ENCODE data around the gene RIPK1. TPM values are rescaled to one million over a fixed set of nuclear protein-coding genes. Genes with fewer than 3 reads are reported as not detected.

The RIPK1 gene
- total and polyA plus RNA-seq, 2 of the 8 experiments (the other 6 are each of a cell fraction or from before 2014, with no cell fraction given), result 5.9 to 22.9 TPM

DNA sequence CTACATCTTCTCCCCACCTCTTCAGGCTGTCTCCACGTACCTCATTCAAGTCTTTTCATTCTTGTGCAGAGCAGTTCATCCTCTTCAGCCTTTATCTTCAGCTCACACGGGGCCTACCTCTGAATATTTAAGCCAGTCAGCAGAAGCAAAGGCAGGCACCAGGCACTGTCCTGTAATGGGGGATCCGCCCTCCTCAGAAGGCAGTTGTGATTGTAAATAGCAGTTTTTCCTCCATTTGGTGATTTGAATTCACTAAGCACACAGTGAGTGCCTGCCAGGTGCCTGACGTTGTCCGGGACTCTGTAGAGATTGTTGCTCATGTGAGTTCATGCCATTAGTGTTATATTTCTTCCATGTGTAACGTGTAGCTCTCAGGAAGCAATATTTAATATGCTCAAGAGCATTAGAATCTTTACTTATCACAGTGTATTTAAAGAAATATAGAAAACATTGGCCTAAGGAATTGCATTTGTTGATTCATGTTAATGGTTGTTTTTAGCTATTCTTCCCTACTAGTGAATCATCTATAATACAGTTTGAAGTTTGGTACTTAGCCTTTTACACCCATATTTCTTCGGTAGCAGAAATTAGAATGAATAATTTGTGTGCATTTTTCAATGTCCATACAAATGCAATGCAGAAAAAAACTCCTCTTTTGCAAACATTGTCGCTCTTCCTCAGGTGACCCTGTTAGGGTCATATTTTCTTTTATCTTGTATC, 68.2 kb downstream of the RIPK1 start:
- Histone ChIP-seq H3K9ac (replicated peaks in 1 of 4; ENCODE audit: extremely low read depth in 1 of 4, low read depth in 3 of 4, low read length in 3 of 4) (no peak overlapping the region), H3K9me3 (ENCODE audit: insufficient read depth in 2 of 2, low read depth in 1 of 2, low read length in 1 of 2) (no peaks in the 10 kb centered on the region), H4K8ac (ENCODE audit: extremely low read depth, insufficient read depth, low read length) (no peak overlapping the region), H3K4me3 (ENCODE audit: extremely low read depth in 1 of 4, insufficient read depth in 2 of 4, low read depth in 3 of 4, low read length in 4 of 4) (no peak overlapping the region), H3K18ac (ENCODE audit: extremely low read depth, low read length) (no peak overlapping the region), H3K56ac (replicated peaks; ENCODE audit: insufficient read length, low read depth, low read length) (no peak overlapping the region), H3K79me2 (ENCODE audit: control insufficient read depth in 1 of 2, insufficient read depth in 2 of 2, low read length in 2 of 2) (no peaks in the 10 kb centered on the region), H2AFZ (ENCODE audit: low read length) (no peak overlapping the region), H2BK5ac (ENCODE audit: low read depth, low read length) (no peak overlapping the region), H4K91ac (replicated peaks; ENCODE audit: insufficient read length, low read length) (no peak overlapping the region), H3K14ac (ENCODE audit: insufficient read length) (no peak overlapping the region), H3K4ac (replicated peaks; ENCODE audit: insufficient read length, low read depth, low read length) (no peak overlapping the region), H2AK5ac (ENCODE audit: low read depth, low read length) (no peak overlapping the region), H3K27ac (ENCODE audit: low read depth, low read length) (no peak overlapping the region), H4K20me1 (replicated peaks in 1 of 2; ENCODE audit: control insufficient read depth in 1 of 2, insufficient read depth in 2 of 2, low read length in 2 of 2) (no peaks in the 10 kb centered on the region), H4K5ac (ENCODE audit: insufficient read length, low read depth, low read length) (no peak overlapping the region), H3K4me2 (ENCODE audit: insufficient read depth in 1 of 2, low read depth in 2 of 2, low read length in 2 of 2) (no peak overlapping the region), H3K36me3 (ENCODE audit: control insufficient read depth in 2 of 4, insufficient read depth in 4 of 4, low read length in 3 of 4) (peaks cover 18 to 73% (median 40%) of the 10 kb centered on the region in 4 experiments), H3K23ac (ENCODE audit: insufficient read length) (no peak overlapping the region), H2BK15ac (ENCODE audit: low read length) (no peak overlapping the region), H3K4me1 (replicated peaks in 1 of 4; ENCODE audit: control insufficient read depth in 3 of 4, insufficient read depth in 4 of 4, low read length in 3 of 4) (peaks cover 0 to 8% (median 1%) of the 10 kb centered on the region in 4 experiments; a peak in 2 of 7 replicates), H2BK20ac (ENCODE audit: low read length) (no peak overlapping the region), H3K79me1 (ENCODE audit: low read depth, low read length) (no peaks in the 10 kb centered on the region), H2BK120ac (replicated peaks; ENCODE audit: low read depth, low read length) (no peak overlapping the region), H2BK12ac (ENCODE audit: low read depth, low read length) (no peak overlapping the region), H3K23me2 (ENCODE audit: low read depth, low read length) (no peaks in the 10 kb centered on the region), H3K27me3 (replicated peaks in 1 of 4; ENCODE audit: control insufficient read depth in 3 of 4, extremely low read depth in 1 of 4, insufficient read depth in 3 of 4, low read length in 3 of 4) (no peaks in the 10 kb centered on the region)
- WGBS, 2 experiments (ENCODE audit: extremely low coverage in 1 of 2, insufficient coverage in 1 of 2, insufficient read length in 1 of 2, insufficient replicate concordance in 2 of 2, low coverage in 1 of 2, low lambda C conversion rate in 2 of 2, missing lambda C conversion rate in 1 of 2), result 81% methylated on average over 8 of the region's 8 CpGs; no CpG with 5 or more reads in 1 of the 2 experiments
- DNase-seq (ENCODE audit: low read depth in 1 of 2, low spot score in 2 of 2) (no peak), FAIRE-seq (no peak)
- ChIA-PET CTCF (ENCODE audit: partially characterized antibody) (interaction anchor here (0.7 to 1.6 kb wide), 3 partner anchors 100 to 1265 kb away, joined by 3 to 4 read pairs (median 4); no protein-coding TSS in a partner anchor), POLR2A (ENCODE audit: partially characterized antibody) (interaction anchor here (0.5 to 1.4 kb wide), 4 partner anchors 16 to 58 kb away, joined by 3 to 4 read pairs (median 3); no protein-coding TSS in a partner anchor)
- TF ChIP-seq GABPA (IDR thresholded peaks at IDR 0.05; ENCODE audit: borderline replicate concordance, insufficient read depth, low read length) (no peak), CTBP2 (IDR thresholded peaks at IDR 0.05; ENCODE audit: borderline replicate concordance, insufficient read depth, insufficient read length, low read length) (no peak)
